Stimulated activated CD4-positive, alpha-beta T cell treated with anti-CD3 and anti-CD28 coated beads, Interleukin-15, amount 100 ng/mL, for 48 hours (primary cell): Measurements from ENCODE around the gene GGNBP2.
"Not testable (repeated sequence)": the region's sequence is repeated elsewhere in the genome, so short reads cannot be mapped to it uniquely, and the experiment has no call there.

ENCODE experiments used
- DNase-seq, 2 donors: peaks; one replicate each; pipeline ENCODE4 v3.0.0-alpha.2; 2020; ENCODE audit warnings: low read depth in 2 of 2

Gene GGNBP2, protein sequence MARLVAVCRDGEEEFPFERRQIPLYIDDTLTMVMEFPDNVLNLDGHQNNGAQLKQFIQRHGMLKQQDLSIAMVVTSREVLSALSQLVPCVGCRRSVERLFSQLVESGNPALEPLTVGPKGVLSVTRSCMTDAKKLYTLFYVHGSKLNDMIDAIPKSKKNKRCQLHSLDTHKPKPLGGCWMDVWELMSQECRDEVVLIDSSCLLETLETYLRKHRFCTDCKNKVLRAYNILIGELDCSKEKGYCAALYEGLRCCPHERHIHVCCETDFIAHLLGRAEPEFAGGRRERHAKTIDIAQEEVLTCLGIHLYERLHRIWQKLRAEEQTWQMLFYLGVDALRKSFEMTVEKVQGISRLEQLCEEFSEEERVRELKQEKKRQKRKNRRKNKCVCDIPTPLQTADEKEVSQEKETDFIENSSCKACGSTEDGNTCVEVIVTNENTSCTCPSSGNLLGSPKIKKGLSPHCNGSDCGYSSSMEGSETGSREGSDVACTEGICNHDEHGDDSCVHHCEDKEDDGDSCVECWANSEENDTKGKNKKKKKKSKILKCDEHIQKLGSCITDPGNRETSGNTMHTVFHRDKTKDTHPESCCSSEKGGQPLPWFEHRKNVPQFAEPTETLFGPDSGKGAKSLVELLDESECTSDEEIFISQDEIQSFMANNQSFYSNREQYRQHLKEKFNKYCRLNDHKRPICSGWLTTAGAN

DNA sequence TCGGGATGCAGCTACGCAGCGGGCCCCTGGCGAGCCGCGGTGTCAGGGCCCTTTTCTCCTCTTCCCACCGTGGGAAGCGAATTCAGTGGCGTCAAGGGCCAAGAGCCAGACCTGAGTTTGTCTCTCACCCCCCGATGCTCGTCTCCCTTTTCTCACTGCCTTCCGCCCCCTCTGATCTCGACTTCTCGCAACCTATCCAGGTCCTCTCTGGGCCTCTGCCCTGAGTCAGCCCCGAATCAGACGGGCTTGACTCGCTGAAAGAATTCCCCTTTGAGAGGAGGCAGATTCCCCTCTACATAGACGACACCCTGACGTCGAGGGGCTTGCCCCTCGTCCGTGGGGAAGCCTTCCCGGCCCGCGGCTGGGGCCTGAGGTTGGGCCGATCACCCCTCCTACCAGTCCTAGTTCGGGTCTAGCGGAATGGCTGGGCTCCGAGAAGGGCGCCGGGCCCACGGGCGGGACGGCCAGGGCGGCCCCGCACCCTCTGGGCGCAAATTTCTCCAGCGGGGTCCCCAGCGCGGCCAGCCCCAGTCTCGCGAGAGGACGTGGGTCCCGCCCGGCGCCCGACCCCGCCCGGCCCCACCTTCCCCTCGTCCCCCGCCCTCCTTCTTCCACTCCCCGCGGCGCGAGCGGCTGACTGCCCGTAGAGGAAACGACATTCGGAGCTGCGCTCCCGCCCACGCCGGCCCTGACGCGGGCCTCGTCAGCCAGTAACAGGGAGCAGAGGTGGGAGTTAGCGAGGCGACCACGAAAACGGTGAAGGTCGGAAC is at the start of gene GGNBP2:
Gene GGNBP2, plus strand, starts transcription at position 613 of the 770 bp plus-strand sequence. CDS start 806 bp downstream, outside the sequence.
- DNase-seq: peak; percentile 84 to 89

DNA sequence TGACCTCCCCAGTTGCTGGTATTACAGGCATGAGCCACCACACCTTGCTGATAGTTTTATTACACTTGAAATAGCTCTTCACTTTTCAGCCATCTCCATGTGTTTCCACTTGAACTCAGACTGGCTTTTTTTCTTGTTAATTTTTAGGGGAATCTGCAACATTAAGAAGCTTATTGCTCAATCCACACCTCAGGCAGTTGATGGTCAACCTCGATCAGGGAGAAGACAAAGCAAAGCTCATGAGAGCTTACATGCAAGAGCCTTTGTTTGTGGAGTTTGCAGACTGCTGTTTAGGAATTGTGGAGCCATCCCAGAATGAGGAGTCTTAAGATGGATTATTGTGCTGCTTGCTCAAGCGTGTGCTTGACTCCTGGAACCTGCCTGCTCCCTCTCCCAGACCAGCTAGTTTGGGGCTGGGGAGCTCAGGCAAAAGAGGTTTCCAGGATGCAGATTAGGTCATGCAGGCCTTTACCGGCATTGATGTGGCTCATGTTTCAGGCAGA is 49.6 kb upstream of the GGNBP2 start:
- DNase-seq: no peak

DNA sequence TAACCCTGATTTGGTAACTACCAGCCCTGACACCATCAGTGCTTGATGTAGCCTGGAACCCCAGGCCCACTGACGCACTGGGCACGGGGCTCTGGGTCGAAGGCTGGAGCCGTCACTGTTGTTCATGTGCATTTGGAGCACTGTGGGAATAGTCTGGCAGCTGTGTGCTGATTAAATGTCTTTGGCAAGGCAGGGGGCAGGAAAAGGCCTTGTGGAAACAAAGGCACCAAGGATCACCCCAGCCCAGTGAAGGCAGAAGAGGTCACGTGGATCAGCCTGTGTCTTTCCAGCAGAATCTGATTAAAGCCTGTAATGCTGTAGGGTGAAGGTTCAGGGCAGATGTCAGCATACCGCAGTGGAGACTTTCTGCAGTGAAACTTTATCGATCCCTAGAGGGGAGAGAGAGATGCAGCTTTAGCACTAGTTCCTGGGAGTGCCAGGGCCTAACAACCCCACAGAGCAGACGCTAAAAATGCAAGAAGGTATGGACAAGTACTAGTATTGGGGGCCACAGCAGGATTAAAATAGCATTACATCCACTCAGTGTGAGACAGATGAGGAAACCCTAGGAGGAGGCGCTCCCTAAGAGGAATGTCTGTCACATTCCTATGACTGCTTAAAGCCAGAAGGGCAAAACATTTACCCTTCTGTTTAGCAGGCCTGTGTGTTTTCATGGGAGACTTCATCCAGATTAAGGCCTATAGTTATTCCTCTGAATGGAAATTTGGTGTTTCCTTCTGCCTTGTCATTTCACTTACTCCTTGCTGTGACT is 48.5 kb upstream of the GGNBP2 start:
- no peak for DNase-seq

DNA sequence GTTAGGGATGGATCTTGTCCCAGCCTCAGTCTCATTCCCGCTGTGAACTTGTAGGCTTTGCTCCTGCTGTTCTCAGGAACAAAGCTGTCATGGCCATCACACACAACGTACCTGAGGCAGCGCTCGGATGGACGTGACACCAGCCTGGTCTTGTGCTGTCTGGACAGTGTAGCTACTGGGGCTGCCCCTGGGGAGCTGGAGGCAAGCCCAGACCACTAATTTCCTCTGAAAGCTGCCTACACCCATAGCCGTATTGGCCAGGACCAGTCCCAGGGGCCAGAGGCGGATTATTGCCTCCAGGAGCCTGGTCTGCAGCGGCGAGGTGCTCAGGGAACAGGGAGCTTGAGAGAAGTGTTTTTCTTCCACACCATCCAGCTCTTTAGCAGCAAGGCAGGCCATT is 46.6 kb upstream of the GGNBP2 start:
- DNase-seq: no peak

DNA sequence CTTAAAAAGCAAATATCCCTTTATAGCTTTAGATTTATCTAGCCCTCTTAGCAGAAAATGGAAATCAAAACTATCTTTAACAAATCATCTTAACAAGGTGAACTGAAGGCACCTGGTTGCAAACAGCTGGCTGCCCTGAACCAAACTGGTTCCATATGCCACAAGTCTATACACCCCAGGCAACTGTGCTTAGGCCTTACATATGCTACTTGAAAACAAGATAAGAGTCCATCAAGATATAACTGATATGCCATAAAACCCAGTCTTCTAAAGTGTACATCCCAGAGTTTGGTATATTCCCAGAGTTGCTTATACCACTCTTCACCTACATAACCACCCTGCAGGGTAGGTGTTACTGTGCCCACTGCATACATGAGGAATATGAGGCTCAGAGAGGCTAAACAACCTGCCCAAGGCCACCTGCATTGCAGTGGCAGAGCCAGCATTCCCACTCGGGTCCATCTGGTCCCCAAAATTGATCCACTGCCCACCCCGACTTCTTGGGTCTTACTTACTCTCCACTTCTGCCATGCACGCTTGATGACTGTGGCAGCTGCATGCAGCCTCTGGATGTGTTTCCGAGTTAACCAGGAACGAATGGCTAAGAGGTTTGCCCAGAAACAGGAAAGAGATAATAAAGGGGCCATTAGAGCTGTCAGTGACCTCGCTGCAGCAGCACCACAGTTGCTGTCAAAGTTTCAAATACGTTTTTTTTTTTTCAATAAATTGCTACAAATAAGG is 46.0 kb upstream of the GGNBP2 start:
- no peak for DNase-seq

DNA sequence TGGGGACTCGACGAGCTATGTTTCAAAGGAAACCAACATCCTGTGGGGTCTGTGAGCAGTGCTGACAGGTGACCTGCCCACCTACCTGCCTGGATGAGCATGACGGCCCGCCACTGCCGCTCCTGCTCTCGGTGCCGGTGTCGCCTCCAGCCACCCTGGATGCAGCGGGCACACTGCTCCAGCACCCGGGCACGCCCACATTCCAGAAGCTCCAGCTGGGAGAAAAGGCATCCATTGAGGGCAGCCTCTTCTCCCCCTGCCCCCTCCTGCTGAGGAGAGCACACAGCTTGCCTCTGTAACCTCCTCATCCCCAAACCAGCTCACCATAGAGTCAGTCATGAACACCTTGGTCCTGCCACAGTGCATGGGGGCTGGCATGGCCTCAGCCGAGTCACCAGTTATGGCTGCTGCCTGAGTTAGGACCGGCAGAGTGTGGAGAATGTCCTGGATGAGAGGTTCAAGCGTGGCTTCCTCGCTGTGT is 43.9 kb upstream of the GGNBP2 start:
- DNase-seq: no peak

DNA sequence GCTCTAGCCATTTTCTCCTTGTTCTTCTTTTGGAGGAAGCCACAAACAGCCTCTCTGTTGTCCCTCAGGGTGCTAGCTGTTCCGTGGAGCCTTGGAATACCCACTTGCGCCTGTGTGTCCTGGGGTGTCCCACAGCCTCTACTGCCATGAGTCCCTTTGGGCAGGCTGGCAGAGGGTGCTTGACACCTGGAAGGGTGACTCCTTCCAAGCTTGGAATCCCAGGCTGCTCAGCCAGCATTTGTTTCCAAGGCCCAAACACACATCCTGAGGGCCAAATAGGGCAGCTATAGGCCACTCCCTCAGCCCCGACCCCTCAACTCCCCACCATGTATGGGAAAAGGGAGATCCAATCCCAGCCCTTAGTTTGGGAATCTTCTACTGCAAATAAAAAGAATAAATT is 43.4 kb upstream of the GGNBP2 start:
- DNase-seq: no peak

DNA sequence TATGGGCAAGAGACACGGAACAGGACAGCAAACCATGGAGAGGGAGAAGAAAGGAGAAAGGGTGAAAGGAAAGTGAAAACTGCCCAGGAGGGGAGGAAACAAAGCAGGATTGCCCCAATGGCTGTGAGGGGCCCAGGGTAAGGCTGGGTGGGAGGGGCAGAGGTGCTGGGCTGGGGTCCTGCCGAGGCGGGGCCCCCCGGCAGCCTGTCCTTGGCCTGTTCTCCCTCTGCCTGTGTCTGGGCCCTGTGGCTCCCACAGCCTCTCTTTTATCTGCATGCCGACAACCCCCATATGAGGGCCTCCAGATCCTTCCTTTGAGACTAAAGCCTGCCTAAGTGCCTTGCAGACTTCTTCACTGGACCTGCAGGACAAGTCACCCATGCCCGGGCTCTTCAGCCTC is 42.8 kb upstream of the GGNBP2 start:
- no peak for DNase-seq

DNA sequence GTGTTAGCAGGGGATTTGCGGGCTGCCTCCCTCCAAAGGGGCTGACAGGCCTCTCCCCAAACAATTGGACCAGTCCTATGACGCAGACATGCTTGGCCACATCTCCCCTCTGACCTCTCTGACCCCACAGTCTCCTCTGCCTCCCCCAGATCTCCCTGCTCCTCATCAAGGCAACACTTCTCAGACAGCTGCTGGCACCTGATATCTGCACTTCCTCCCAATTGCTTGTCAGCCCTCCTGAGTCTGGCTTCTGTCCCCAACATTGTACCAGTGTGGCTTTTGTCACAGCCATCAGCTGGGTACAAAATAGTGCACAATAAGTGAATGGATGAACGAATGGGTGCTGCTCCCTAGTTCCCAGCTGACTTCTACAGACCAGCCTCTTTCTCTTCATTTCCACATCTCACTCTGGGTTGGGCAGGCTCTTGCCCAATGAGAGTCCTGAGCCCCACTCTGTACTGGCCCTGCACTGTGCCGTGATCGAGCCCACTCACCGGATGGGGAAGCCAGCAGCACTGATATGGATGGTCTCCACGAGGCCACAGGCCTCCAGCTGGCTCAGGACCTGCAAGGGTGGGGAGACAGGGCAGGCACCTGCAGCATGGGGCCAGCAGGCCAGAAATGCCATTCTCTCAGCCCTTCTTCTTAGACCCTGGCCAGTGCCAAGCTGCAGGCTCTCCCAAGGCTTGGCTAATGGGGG is 41.1 kb upstream of the GGNBP2 start:
- DNase-seq: no peak

DNA sequence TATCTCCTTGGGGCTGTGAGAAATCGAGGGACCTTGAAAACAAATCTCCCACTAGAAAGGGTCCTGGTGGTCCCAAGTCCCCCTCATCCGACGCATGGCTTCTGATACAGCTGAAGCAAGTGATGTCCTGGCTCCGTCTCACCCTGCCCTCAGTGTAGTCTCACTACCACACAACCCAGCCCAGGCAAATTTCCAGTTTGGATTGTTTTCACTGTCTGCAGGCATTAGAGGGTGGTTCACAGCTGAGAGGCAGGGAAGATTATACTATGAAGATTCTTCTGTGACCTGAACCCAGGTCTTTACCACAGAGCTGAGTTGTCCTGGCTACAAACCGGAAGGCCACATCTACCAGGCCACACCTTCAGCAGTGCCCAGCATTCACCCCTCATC is 40.6 kb upstream of the GGNBP2 start:
- no peak for DNase-seq

DNA sequence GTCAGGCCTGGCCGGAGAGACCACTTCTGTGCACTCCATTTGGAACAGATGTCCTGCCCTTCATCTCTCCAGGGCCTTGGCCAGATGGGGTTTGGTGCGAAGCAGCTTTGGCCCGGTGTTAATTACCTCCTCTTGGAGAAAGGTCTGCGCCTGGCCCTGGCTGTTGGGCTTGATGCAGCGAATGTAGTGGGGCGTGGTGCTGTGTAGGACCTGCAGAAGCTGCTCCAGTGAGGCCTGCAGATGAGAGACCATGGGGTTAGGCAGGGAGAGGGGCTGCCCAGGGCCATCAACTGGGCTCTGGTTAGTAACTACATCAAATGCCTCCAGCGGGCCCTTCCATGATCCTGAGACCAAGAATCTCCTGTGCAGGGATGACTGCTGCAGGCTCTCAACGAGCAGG is 39.5 kb upstream of the GGNBP2 start:
- no peak for DNase-seq

DNA sequence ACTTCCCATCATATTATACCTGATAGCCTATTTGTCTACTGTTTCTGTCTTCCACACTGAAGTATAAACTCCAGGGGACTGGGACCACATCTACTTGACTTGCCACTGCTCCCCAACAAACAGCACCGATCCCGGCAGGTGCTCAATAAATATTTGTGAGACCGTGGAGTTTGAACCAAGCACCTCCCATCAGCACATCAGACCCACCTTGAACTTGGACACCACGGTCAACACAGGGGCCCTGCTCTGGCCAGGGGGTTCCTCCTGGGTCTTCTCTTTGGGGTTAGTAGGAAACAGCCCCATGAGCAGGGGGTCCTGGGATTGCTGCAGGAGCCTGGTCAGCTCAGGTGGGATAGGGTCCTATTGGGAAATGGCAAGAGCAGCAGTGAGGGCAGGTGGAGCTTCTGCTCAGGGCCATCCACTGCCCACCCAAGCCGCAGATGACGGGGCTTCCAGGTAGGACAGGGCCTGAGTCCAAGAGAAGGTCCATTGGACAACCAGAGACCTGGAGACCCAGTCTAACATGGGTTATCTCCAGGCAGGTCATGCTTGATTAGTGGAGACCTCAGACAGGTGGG is 38.4 kb upstream of the GGNBP2 start:
- no peak for DNase-seq

DNA sequence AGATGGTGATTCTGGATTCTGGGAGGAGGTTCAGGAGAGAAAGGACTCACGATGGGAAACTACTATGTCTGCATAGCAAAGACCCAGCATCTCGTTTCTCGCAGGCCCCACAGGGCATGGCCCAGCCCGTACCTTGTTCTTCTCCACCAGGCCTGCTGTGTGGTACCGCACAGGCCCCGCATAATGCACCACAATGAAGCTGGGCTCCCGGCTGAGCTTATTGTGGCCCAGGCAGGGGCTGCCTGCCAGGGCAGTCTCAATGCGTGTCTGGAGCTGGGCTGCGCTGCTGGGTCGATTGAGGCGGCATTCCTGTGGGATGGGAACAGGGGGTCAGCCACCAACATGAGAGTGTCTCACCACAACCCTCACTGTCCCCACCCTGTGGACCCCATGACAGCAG is 37.9 kb upstream of the GGNBP2 start:
- DNase-seq: no peak

DNA sequence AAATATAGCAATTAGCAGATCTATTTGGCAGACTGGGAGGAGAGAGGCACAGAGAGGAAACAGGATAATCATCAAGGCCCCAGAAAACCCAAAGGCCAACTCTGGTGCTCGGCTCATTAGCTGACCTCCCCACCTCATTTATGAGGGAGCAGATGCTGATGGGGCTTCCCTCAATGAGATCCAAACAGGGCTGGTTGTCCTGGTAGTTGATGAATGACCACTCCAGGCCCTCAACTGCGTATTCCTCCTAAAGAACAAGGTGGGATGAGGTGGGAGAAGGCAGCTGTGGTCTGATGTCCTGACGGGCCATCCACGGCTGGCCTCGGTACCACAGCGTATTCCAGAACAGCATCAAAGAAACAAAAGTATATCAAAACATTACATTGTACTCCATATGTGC is 37.5 kb upstream of the GGNBP2 start:
- DNase-seq: no peak

DNA sequence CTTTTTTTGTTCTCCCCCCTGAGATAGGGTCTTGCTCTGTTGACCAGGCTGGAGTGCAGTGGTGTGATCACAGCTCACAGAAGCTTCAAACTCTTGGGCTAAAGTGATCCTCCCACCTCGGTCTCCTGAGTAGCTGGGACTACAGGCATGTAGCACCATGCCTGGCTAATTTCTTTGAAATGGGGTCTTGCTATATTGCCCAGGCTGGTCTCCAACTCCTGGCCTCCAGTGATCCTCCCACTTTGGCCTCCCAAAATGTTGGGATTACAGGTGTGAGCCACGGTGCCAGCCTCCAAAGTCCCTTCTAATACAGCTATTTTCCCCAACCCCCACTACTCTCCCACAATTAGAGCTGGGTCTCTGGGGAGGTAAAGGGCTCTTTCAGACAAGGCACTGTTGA is 36.3 kb upstream of the GGNBP2 start:
- DNase-seq: not testable (repeated sequence)

DNA sequence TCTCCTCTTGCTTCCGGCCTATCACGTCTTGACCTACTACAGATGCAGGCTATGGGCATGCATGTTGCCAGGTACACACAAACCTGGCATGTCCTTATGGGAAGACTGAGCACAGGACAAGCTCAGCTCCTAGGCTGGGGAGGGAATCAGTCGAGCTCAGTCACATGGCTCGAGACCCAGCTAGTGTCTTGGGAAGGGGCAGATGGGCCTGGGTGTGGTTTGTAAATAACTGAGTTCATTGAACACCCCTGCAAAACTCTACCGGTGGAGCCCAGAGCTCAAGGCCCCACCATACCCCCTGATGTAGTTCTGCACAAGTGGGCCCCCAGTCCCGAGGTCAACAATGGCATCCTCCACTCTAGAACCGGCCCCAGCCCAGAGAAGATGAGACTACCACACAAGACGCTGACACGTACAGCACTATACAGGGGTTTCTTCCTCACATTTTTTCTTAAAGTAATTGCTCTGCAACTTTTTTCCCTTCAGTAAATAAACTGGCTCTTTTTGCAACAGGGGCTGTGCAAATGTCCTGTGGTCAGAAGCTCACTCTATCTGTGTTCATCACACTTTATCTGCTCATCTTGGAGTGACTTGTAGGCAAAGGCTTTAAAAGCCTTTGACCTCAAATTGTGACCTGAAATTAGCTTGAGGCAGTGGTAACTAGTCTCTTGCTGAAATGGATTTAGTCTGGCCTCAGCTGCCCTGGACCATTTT is 35.3 kb upstream of the GGNBP2 start:
- no peak for DNase-seq

DNA sequence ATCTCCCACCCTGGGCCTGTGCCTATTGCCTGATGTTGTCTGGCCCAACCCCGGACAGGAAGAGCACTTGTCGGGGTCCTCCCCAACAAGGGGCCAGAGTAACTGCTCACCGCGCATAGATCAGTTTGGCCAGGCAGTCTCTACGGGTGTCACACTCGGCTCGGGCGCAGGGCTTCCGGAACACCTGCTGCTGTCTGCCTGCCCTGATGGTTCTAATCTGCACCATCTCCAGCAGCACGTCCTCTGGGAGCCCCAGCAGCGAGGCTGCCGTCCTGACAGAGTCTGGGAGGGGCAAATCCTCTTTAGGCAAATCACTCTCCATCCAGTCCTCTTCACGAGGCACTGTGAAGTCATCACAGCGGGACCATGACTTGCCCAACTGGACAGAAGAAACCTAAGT is 34.1 kb upstream of the GGNBP2 start:
- no peak for DNase-seq

DNA sequence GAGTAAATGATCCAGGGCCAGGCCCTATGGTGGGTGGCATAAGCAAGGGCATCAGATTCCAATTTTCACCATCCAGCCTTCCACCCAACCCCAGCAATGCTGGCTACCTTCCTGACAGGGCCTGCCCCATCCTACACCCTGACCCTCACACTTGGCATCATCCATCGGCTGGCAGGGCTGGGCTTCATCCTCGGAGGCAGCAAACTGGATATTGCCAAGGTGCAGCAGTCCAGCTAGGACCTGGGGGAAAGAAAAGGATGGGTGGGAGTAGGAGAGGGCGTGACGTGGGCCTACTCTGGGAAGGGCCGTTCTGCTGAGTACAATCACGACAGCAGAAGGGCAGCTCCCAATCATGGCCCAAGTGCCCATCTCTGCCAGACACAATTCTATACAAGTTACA is 33.5 kb upstream of the GGNBP2 start:
- DNase-seq: no peak

DNA sequence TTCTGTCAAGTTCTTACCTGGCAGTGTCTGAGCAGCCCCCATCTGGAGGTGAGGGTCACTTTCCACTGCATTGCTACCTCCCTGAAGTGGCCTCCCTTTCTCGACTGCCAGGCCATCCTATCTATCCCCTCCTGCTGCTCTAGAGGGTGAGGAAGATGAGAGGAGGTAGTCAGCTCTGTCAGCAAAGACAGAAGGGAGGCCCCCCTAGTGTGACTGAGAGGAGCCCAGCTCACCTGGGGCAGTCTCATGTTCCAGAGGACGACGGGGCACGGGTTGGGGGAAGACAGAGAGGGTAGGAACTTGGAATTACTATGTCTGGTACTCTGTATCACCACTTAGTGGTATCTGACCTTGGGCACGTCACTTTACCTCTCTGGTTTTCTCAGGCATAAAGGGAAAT is 32.1 kb upstream of the GGNBP2 start:
- no peak for DNase-seq
